H54 (cell line): ENCODE results near the gene PPY.
A peak's percentile ranks its signal among the peaks of the same experiment; 100 is the strongest.
"Not testable (repeated sequence)": the region's sequence is repeated elsewhere in the genome, so short reads cannot be mapped to it uniquely, and the experiment has no call there.

Source experiments
- DNase-seq: peaks from one replicate; pipeline ENCODE4 v3.0.0; 2011; ENCODE audit warnings: low spot score, mixed read lengths; ENCODE audit not compliant: insufficient read length
- FAIRE-seq: peaks from 3 replicates; lab custom pipeline; 2011; peaks lifted over from hg19 to GRCh38; lab: Jason Lieb, UNC
- POLR2A ChIP-seq: IDR thresholded peaks from 2 replicates; pipeline ENCODE4 v1.6.1; 2011; ENCODE audit warnings: low read depth, mild to moderate bottlenecking, low read length

PPY gene

DNA sequence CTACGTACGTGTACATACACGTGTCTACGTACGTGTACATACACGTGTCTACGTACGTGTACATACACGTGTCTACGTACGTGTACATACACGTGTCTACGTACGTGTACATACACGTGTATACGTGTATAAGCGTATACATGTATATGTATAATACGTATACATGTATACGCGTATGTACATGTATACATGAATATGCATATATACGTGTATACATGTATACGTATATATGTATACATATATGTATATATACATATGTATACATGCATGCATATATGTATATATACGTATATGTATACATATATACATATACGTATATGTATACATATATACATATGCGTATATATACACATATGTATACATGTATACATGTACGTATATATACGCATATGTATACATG, 33.6 kb upstream of the PPY start:
- no peak for DNase-seq
- FAIRE-seq = no peak
- TF ChIP-seq POLR2A = no peak

DNA sequence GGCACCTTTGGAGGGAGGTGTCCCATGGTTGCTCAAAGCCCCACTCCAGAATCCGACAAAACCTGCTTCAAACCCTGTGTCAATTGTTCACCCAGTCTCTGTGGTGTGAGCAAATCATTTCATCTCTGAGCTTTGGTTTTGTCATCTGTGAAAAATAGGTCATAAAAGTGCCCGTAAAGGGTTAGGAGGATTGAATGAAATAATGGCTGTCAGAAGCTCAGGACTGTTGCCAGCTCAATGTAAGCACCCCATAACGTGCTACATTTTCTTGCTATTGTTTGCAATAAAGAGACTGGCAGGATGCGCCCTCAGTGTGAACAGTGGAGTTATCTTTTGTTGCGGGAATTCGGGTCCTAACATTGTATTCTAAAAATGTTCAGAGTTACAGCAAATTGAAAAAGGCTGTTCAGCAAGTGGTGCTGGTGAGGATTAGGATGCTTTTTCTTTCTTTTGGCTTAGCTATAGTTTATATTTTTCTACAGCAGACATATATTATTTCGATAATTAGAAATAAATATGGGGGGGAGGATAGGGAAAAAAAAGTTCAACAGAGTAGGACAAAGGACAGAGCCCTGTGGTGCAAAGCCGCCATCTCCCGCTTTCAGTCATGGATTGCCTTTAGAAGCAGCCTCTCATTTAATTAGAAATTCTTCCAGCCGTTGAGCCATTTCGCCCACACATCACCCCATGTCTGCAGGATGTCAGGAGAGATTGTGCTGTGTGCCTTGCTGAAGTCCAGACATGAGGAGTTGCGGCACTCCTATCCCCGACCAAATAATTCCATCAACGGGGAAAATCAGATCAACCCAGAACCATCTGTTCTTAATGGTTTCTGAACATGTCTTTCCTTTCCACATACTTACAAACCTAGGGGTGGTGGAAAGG, 32.3 kb upstream of the PPY start:
- DNase-seq = no peak
- FAIRE-seq = no peak
- no peak for TF ChIP-seq POLR2A

DNA sequence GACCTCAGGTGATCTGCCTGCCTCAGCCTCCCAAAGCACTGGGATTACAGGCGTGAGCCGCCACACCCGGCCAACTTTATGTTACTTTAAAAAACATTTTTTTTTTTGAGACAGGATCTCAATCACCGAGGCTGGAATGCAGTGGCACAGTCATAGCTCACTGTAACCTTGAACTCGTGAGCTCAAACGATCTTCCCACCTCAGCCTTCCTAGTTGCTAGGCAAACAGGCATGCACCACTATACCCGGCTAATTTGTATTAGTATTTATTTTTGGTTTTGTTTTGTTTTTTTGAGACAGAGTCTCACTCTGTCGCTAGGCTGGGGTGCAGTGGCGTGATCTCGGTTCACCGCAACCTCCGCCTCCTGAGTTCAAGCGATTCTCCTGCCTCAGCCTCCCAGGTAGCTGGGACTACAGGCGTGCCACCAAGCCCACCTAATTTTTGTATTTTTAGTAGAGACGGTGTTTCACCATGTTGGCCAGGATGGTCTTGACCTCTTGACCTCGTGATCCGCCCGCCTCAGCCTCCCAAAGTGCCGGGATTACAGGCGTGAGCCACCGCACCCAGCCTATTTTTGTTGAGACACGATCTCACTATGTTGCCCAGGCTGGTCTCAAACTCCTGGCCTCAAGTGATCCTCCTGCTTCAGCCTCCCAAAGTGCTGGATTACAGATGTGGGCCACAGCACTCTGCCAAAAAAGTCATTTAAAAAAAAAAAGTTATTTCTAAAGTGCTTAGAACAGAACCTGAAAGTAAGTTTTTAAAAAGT, 30.4 kb upstream of the PPY start:
- FAIRE-seq, DNase-seq: not testable (repeated sequence)

DNA sequence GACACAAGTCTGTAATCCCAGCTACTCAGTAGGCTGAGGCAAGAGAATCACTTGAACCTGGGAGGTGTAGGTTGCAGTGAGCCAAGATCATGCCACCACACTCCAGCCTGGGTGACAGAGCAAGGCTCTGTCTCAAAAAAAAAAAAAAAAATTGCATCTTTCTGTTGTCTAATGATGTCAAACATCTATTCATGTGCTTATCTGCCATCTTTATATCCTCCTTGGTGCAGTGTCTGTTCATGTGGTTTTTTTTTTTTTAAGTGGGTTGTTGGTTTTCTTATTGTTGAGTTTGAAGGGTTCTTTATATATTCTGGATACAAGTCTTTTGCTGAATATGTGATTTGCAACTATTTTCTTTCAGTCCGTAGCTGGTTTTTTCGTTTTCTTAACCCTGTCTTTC, 29.2 kb upstream of the PPY start:
- not testable (repeated sequence) for FAIRE-seq, DNase-seq

DNA sequence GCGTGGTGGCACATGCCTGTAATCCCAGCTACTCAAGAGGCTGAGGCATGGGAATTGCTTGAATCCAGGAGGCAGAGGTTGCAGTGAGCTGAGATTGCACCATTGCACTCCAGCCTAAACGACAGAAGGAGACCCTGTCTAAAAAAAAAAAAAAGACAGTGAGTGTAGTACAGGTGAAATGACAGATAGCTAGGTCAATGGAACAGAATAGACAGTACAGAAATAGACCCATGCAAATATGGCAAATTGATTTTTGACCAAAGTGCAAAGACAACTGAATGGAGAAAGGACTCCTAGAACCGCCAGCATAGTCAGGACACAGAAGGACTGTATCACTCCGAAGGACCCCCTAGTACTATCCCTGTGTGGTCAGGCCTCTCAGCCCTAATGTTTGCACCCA, 28.1 kb upstream of the PPY start:
- no peak for DNase-seq
- no peak for FAIRE-seq
- no peak for TF ChIP-seq POLR2A

DNA sequence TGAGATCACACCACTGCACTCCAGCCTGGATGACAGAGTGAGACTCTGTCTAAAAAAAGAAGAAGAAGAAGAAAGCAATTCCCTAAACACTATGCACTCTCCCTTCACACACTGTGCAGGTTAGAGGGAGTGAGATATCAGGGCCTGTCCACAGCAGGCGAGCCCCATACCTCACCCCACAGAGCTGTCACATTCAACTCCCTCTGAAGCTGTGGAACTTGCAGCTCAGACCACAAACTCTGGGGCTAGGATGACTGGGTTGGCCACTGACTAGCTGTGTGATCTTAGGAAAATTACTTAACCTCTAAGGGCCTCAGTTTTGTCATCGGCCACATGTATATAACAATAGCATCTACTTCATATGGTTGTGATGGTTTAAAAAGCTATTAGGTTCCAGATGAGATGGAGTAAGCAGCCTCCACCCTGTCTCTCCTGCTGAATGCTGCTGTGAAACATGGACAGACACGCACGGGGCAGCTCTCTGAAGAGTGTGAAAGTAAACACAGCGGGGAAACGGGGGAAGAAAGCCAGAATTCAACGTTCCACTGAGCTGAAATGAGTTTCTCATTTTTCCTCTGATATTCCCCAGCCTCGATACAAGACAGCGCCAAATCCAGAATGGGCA, 25.1 kb upstream of the PPY start:
- DNase-seq (no peak), FAIRE-seq (no peak)
- TF ChIP-seq POLR2A = no peak

DNA sequence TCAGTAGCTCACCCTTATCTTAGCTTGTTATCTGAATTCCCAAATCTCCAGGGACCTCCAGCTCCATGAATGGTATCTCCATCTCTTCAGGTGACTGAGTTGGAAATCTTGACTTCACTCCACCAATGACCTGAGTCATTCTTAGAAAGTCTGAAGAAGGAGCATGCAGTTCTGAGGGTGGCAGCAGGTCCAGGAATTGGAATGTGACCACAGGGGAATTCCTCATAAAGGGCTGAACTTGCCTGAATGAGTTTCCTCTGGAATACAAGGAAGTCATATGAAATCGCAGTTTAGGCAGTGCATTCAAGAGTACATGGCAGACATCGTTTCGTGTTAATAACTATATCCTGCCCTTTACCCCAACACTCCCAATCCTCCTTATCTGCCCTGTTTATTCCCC, 24.0 kb upstream of the PPY start:
- FAIRE-seq (no peak), DNase-seq (no peak)
- TF ChIP-seq POLR2A = no peak

DNA sequence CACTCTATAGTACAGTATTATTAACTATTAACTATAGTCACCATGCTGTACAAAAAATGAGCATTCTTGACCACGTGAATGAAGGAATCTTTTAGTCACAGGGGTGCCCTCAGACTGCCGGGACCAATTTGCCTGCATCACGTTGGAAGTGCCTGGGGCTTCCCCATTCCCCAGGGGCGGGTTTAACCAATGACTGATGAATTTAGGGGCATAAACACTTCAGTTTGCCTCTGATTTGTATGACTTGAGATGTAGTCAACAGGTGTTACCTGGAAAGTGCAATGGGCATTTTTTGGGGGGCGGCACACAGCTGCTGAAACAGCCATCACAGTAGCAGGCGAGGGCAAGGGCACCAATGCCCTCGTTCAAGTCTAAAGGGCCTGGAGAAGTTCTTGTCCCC, 20.2 kb upstream of the PPY start:
- no peak for FAIRE-seq
- TF ChIP-seq POLR2A = no peak
- no peak for DNase-seq

DNA sequence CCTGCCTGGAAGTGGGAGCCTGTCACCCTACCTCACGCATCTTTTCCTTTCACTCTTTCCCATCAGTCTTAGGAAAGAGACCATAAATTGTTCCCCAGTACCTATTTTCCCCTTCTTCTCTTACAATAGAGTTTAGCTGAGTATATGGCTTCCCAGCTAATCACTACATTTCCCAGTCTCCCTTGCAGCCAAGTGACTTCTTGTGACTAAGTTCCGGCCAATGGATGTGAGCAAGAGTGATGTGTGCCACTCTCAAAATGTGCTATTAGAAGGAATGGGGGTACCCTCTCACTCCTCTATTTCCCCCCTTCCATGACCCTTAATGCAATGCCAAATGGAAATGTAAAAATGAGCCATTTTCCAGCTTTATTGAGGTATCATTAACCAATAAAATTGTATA, 19.7 kb upstream of the PPY start:
- DNase-seq (no peak), FAIRE-seq (no peak)
- no peak for TF ChIP-seq POLR2A

GRCh38 chr17:43961292-43961691, 19.0 kb upstream of the PPY start:
- FAIRE-seq, DNase-seq: not testable (repeated sequence)

GRCh38 chr17:43958748-43959352, 16.6 kb upstream of the PPY start:
- DNase-seq (peak; percentile 60), FAIRE-seq (no peak)
- no peak for TF ChIP-seq POLR2A

GRCh38 chr17:43956222-43956621, 13.9 kb upstream of the PPY start:
- no peak for TF ChIP-seq POLR2A
- no peak for FAIRE-seq
- DNase-seq = no peak

DNA sequence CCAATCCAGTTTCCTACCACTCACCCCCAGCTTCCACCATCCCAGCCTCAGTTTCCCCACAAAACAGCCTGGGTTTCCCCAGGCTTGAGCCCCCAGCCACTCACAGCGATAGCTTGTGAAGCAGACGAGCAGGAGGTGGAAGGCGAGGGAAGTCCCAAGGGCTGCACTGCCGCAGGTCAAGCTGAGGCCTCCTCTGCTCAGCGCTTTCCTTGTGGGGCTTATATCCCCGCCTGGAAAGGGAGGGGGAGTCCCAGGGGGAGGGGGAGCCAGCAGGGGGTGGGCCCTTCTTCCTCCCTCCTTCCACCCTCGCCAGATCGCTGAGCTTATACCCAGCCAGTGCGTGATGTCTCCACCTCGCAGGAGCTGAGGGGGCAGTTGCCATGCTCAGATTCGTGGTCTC, 11.5 kb upstream of the PPY start, which contains the start of gene PYY:
TSS of gene PYY (minus strand) at position 195 of the 400 bp plus-strand sequence. CDS start 457 bp downstream, outside the sequence.
- no peak for TF ChIP-seq POLR2A
- DNase-seq (no peak), FAIRE-seq (no peak)
